DND-41 (cell line): ENCODE results near the gene TIGIT.

Experiments
- ATAC-seq: fragments of 200-7000 bp; cut with Tn5 transposase; 3 replicates; pipeline ENCODE4 v1.9.1; 2021; ENCODE audit warnings: low read depth; ENCODE audit not compliant: insufficient read depth
- DNase-seq: peaks from one replicate; pipeline ENCODE4 v3.0.0-alpha.2; 2020
- H2AFZ ChIP-seq: 2 replicates; pipeline ENCODE4 v1.6.0; 2012; ENCODE audit warnings: low read depth, low read length
- H3K27ac ChIP-seq: 2 replicates; pipeline ENCODE4 v1.5.1; 2012; ENCODE audit warnings: low read length, inconsistent platforms
- H3K27me3 ChIP-seq: fragments of 200-600 bp; sonication (generic); 2 replicates; pipeline ENCODE4 v1.6.0; 2012; ENCODE audit warnings: low read length, mild to moderate bottlenecking, inconsistent platforms; ENCODE audit not compliant: insufficient read depth, poor library complexity
- H3K36me3 ChIP-seq: 2 replicates; pipeline ENCODE4 v1.5.1; 2012; ENCODE audit warnings: low read length, inconsistent platforms; ENCODE audit not compliant: insufficient read depth
- H3K4me1 ChIP-seq: 2 replicates; pipeline ENCODE4 v1.5.1; 2012; ENCODE audit warnings: mild to moderate bottlenecking, low read length; ENCODE audit not compliant: insufficient read depth
- H3K4me2 ChIP-seq: 2 replicates; pipeline ENCODE4 v1.6.0; 2012; ENCODE audit warnings: mild to moderate bottlenecking, moderate library complexity, low read length, inconsistent platforms; ENCODE audit not compliant: insufficient read depth
- H3K4me3 ChIP-seq, 2 experiments: fragments of 200-600 bp in 1 of 2; shearing (Covaris generic) in 1 of 2; 2 replicates each; pipeline ENCODE4 v1.5.1; 2012 to 2016; ENCODE audit warnings: inconsistent platforms in 2 of 2, low read length in 2 of 2, mild to moderate bottlenecking in 2 of 2, low read depth in 1 of 2, moderate library complexity in 1 of 2
- H3K79me2 ChIP-seq: 2 replicates; pipeline ENCODE4 v1.6.0; 2012; ENCODE audit warnings: low read length, inconsistent platforms; ENCODE audit not compliant: insufficient read depth
- H3K9ac ChIP-seq: 2 replicates; pipeline ENCODE4 v1.6.0; 2012; ENCODE audit warnings: low read depth, mild to moderate bottlenecking, inconsistent platforms, low read length, moderate library complexity
- H3K9me3 ChIP-seq: 2 replicates; pipeline ENCODE4 v1.5.1; 2012; ENCODE audit warnings: low read length, moderate library complexity, mild to moderate bottlenecking, inconsistent platforms; ENCODE audit not compliant: insufficient read depth, severe bottlenecking
- H4K20me1 ChIP-seq: 2 replicates; pipeline ENCODE4 v1.6.0; 2012; ENCODE audit warnings: low read length; ENCODE audit not compliant: insufficient read depth
- CTCF ChIP-seq: IDR thresholded peaks from 2 replicates; pipeline ENCODE4 v1.5.1; 2012; ENCODE audit warnings: borderline replicate concordance, low read length, moderate library complexity, mild to moderate bottlenecking; ENCODE audit not compliant: poor library complexity, severe bottlenecking; ENCODE audit errors: extremely low read depth
- EZH2 ChIP-seq: IDR thresholded peaks from 3 replicates; pipeline ENCODE4 v1.6.1; 2012; ENCODE audit warnings: borderline replicate concordance, low read depth, mild to moderate bottlenecking, moderate library complexity, low read length, inconsistent platforms; ENCODE audit not compliant: severe bottlenecking

The TIGIT gene

GRCh38 chr3:114320246-114320645 is 26.4 kb downstream of the TIGIT start:
- Histone ChIP-seq H3K79me2 (no peaks in the 10 kb centered on the region), H3K9me3 (no peaks in the 10 kb centered on the region), H3K9ac (no peak overlapping the region), H3K4me3 (no peak overlapping the region), H3K4me2 (no peak overlapping the region), H4K20me1 (no peaks in the 10 kb centered on the region), H3K27ac (no peak overlapping the region), H3K36me3 (no peaks in the 10 kb centered on the region), H2AFZ (no peak overlapping the region), H3K27me3 (no peaks in the 10 kb centered on the region), H3K4me1 (no peaks in the 10 kb centered on the region)
- DNase-seq = no peak
- TF ChIP-seq EZH2 = no peak
- TF ChIP-seq CTCF = no peak
- no peak for ATAC-seq

- Histone ChIP-seq H3K9ac (no peak overlapping the region), H3K79me2 (no peaks in the 10 kb centered on the region), H2AFZ (no peak overlapping the region), H3K9me3 (no peaks in the 10 kb centered on the region), H3K4me1 (no peaks in the 10 kb centered on the region), H3K4me3 (no peak overlapping the region), H4K20me1 (no peaks in the 10 kb centered on the region), H3K36me3 (no peaks in the 10 kb centered on the region), H3K4me2 (no peak overlapping the region), H3K27me3 (no peaks in the 10 kb centered on the region), H3K27ac (no peak overlapping the region)
- ATAC-seq (no peak), DNase-seq (no peak)
- no peak for TF ChIP-seq EZH2
- TF ChIP-seq CTCF = no peak
Measured at GRCh38 chr3:114323546-114324254, 29.9 kb downstream of the TIGIT start.

GRCh38 chr3:114327665-114328064 is 33.8 kb downstream of the TIGIT start:
- H3K4me1 ChIP-seq = no peaks in the 10 kb centered on the region
- no peaks in the 10 kb centered on the region for H4K20me1 ChIP-seq
- H3K36me3 ChIP-seq = no peaks in the 10 kb centered on the region
- no peak overlapping the region for H3K9ac ChIP-seq
- H3K4me3 ChIP-seq = no peak overlapping the region
- H3K9me3 ChIP-seq = peaks cover 2% of the 10 kb centered on the region
- DNase-seq (no peak), ATAC-seq (no peak)
- no peak overlapping the region for H2AFZ ChIP-seq
- TF ChIP-seq CTCF (no peak), EZH2 (no peak)
- H3K27me3 ChIP-seq = no peaks in the 10 kb centered on the region
- no peaks in the 10 kb centered on the region for H3K79me2 ChIP-seq
- H3K27ac ChIP-seq = no peak overlapping the region
- H3K4me2 ChIP-seq = no peak overlapping the region
